OCI-LY3 (cell line): ENCODE measurements around the gene CD200.
A peak's percentile ranks its signal among the peaks of the same experiment; 100 is the strongest.
"Not testable (repeated sequence)": the region's sequence is repeated elsewhere in the genome, so short reads cannot be mapped to it uniquely, and the experiment has no call there.

Source experiments
- H2AFZ ChIP-seq: fragments of 200-600, 300-600 bp; shearing (Covaris generic); 2 replicates; pipeline ENCODE4 v1.6.0; 2014; ENCODE audit warnings: antibody characterized with exemption, low read depth, low read length
- H3K27ac ChIP-seq: fragments of 200-600, 300-600 bp; sonication (generic); 2 replicates; pipeline ENCODE4 v1.5.1; 2014; ENCODE audit warnings: mild to moderate bottlenecking, low read length, moderate library complexity, mixed read lengths
- H3K27me3 ChIP-seq: fragments of 200-600, 300-600 bp; sonication (generic); 2 replicates; pipeline ENCODE4 v1.6.1; 2014; ENCODE audit warnings: low read depth, low read length, mixed read lengths
- H3K36me3 ChIP-seq: fragments of 200-600, 300-600 bp; sonication (generic); replicated peaks from 2 replicates; pipeline ENCODE3; 2014; ENCODE audit warnings: low read depth, low read length, mixed read lengths
- H3K4me1 ChIP-seq: fragments of 300-600, 200-600 bp; sonication (generic); 2 replicates; pipeline ENCODE4 v1.6.1; 2014; ENCODE audit warnings: low read length, mixed read lengths
- H3K4me2 ChIP-seq: fragments of 200-600, 300-600 bp; sonication (generic); 2 replicates; pipeline ENCODE4 v1.6.1; 2014; ENCODE audit warnings: low read length, mixed read lengths
- H3K4me3 ChIP-seq: fragments of 300-600, 200-600 bp; sonication (generic); 2 replicates; pipeline ENCODE4 v1.5.1; 2014; ENCODE audit warnings: antibody characterized with exemption, mild to moderate bottlenecking, low read length, moderate library complexity
- H3K79me2 ChIP-seq: fragments of 300-600, 200-600 bp; shearing (Covaris generic); 2 replicates; pipeline ENCODE4 v1.6.1; 2014; ENCODE audit warnings: mild to moderate bottlenecking, low read length, mixed read lengths
- H3K9ac ChIP-seq: fragments of 300-600, 200-600 bp; shearing (Covaris generic); 2 replicates; pipeline ENCODE4 v1.6.0; 2014; ENCODE audit warnings: mild to moderate bottlenecking, low read length, moderate library complexity
- H3K9me3 ChIP-seq: fragments of 200-600, 300-600 bp; shearing (Covaris generic); 2 replicates; pipeline ENCODE4 v1.6.1; 2014; ENCODE audit warnings: low read length, mixed read lengths; ENCODE audit not compliant: insufficient read depth
- H4K20me1 ChIP-seq: fragments of 200-600, 300-600 bp; sonication (generic); 2 replicates; pipeline ENCODE4 v1.6.1; 2016; ENCODE audit warnings: low read length, mixed read lengths; ENCODE audit not compliant: insufficient read depth
- EZH2phosphoT487 ChIP-seq: fragments of 200-600 bp; shearing (Covaris generic); IDR thresholded peaks from 2 replicates; pipeline ENCODE4 v1.6.1; 2018; ENCODE audit warnings: antibody characterized with exemption, mixed run types, low read depth
- TF ChIP-seq, protein P1 (sequence below): fragments of 200-600, 300-600 bp; sonication (generic); IDR thresholded peaks from 2 replicates; pipeline ENCODE4 v1.5.1; 2014; ENCODE audit warnings: antibody characterized with exemption, low read length, low read depth

The CD200 gene

GRCh38 chr3:112376241-112376911, 43.4 kb downstream of the CD200 start:
- no peaks in the 10 kb centered on the region for H3K79me2 ChIP-seq
- TF ChIP-seq, protein P1, sequence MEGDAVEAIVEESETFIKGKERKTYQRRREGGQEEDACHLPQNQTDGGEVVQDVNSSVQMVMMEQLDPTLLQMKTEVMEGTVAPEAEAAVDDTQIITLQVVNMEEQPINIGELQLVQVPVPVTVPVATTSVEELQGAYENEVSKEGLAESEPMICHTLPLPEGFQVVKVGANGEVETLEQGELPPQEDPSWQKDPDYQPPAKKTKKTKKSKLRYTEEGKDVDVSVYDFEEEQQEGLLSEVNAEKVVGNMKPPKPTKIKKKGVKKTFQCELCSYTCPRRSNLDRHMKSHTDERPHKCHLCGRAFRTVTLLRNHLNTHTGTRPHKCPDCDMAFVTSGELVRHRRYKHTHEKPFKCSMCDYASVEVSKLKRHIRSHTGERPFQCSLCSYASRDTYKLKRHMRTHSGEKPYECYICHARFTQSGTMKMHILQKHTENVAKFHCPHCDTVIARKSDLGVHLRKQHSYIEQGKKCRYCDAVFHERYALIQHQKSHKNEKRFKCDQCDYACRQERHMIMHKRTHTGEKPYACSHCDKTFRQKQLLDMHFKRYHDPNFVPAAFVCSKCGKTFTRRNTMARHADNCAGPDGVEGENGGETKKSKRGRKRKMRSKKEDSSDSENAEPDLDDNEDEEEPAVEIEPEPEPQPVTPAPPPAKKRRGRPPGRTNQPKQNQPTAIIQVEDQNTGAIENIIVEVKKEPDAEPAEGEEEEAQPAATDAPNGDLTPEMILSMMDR = no peak
- no peak for TF ChIP-seq EZH2phosphoT487
- no peak overlapping the region for H3K9ac ChIP-seq
- H4K20me1 ChIP-seq = no peaks in the 10 kb centered on the region
- H2AFZ ChIP-seq = no peak overlapping the region
- H3K36me3 ChIP-seq = no peaks in the 10 kb centered on the region
- H3K4me1 ChIP-seq = no peaks in the 10 kb centered on the region
- H3K27ac ChIP-seq = no peak overlapping the region
- no peaks in the 10 kb centered on the region for H3K9me3 ChIP-seq
- no peaks in the 10 kb centered on the region for H3K27me3 ChIP-seq
- no peak overlapping the region for H3K4me2 ChIP-seq
- no peak overlapping the region for H3K4me3 ChIP-seq

GRCh38 chr3:112376992-112377391, 44.0 kb downstream of the CD200 start:
- H3K4me1 ChIP-seq = no peaks in the 10 kb centered on the region
- no peaks in the 10 kb centered on the region for H3K9me3 ChIP-seq
- H3K27me3 ChIP-seq = no peaks in the 10 kb centered on the region
- H4K20me1 ChIP-seq = no peaks in the 10 kb centered on the region
- no peak overlapping the region for H3K4me2 ChIP-seq
- TF ChIP-seq, protein P1 = no peak
- TF ChIP-seq EZH2phosphoT487 = no peak
- H3K4me3 ChIP-seq = no peak overlapping the region
- no peaks in the 10 kb centered on the region for H3K36me3 ChIP-seq
- H3K79me2 ChIP-seq = no peaks in the 10 kb centered on the region
- H3K9ac ChIP-seq = no peak overlapping the region
- H2AFZ ChIP-seq = no peak overlapping the region
- no peak overlapping the region for H3K27ac ChIP-seq

- Histone ChIP-seq H4K20me1 (no peaks in the 10 kb centered on the region), H2AFZ (0 out of 2 replicates have a peak overlapping the region, but pooled peaks have one; percentile 28), H3K27me3 (no peaks in the 10 kb centered on the region), H3K4me1 (no peaks in the 10 kb centered on the region), H3K9ac (no peak overlapping the region), H3K27ac (no peak overlapping the region), H3K9me3 (no peaks in the 10 kb centered on the region), H3K4me3 (no peak overlapping the region), H3K36me3 (no peaks in the 10 kb centered on the region), H3K4me2 (no peak overlapping the region), H3K79me2 (no peaks in the 10 kb centered on the region)
- TF ChIP-seq EZH2phosphoT487 = no peak
- TF ChIP-seq, protein P1 = no peak
Observed at GRCh38 chr3:112377568-112378071, 44.7 kb downstream of the CD200 start.

DNA sequence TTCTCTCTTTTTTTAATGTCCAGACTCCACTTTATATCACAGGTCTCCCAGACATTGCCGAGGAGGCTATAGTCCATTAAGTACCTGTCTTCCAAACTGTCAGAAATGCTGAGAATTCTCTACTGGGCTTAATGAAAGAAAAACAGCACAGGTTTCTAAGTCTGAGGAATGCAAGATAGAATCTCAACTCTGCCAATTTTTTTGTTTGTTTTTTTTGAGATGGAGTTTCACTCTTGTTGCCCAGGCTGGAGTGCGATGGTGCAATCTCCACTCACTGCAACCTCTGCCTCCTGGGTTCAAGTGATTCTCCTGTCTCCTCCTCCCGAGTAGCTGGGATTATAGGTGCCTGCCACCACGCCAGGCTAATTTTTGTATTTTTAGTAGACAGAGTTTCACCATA, 45.4 kb downstream of the CD200 start:
- H3K36me3 ChIP-seq, H3K4me1 ChIP-seq, H2AFZ ChIP-seq, H3K9ac ChIP-seq, H3K27me3 ChIP-seq, H3K4me2 ChIP-seq, H3K9me3 ChIP-seq, H3K79me2 ChIP-seq, H3K4me3 ChIP-seq, H3K27ac ChIP-seq, H4K20me1 ChIP-seq: not testable (repeated sequence)
